OCI-LY1 (cell line): ENCODE measurements around the gene CDHR1.

Experiments used
- H2AFZ ChIP-seq: fragments of 200-600 bp; sonication (generic), shearing (Covaris generic); 2 replicates; pipeline ENCODE4 v1.6.0; 2014; ENCODE audit warnings: antibody characterized with exemption, mild to moderate bottlenecking, low read length
- H3F3A ChIP-seq: fragments of 200-600 bp; sonication (generic), shearing (Covaris generic); 2 replicates; pipeline ENCODE4 v1.6.0; 2014; ENCODE audit warnings: mild to moderate bottlenecking, antibody characterized with exemption, low read length, moderate library complexity; ENCODE audit not compliant: insufficient read depth
- H3K27ac ChIP-seq: fragments of 200-600 bp; sonication (generic); 2 replicates; pipeline ENCODE4 v1.5.1; 2014; ENCODE audit warnings: low read length, mixed run types, mild to moderate bottlenecking, low read depth; ENCODE audit not compliant: poor library complexity, severe bottlenecking
- H3K27me3 ChIP-seq: fragments of 200-600 bp; sonication (generic); 2 replicates; pipeline ENCODE4 v1.6.0; 2014; ENCODE audit warnings: antibody characterized with exemption, mild to moderate bottlenecking, low read length, moderate library complexity; ENCODE audit not compliant: insufficient read depth
- H3K36me3 ChIP-seq: fragments of 200-600 bp; sonication (generic); 2 replicates; pipeline ENCODE4 v1.6.1; 2014; ENCODE audit warnings: mild to moderate bottlenecking, antibody characterized with exemption, low read length, moderate library complexity, mixed read lengths; ENCODE audit not compliant: insufficient read depth
- H3K4me1 ChIP-seq: fragments of 200-600 bp; sonication (generic); 2 replicates; pipeline ENCODE4 v1.5.1; 2014; ENCODE audit warnings: mild to moderate bottlenecking, low read length, moderate library complexity; ENCODE audit not compliant: insufficient read depth, severe bottlenecking
- H3K4me2 ChIP-seq: fragments of 200-600 bp; sonication (generic), shearing (Covaris generic); 2 replicates; pipeline ENCODE4 v1.6.1; 2014; ENCODE audit warnings: low read length
- H3K4me3 ChIP-seq: fragments of 200-600 bp; sonication (generic); 2 replicates; pipeline ENCODE4 v1.5.1; 2014; ENCODE audit warnings: low read length, low read depth, mild to moderate bottlenecking, mixed read lengths; ENCODE audit not compliant: poor library complexity, severe bottlenecking
- H3K79me2 ChIP-seq: fragments of 200-600 bp; shearing (Covaris generic); 2 replicates; pipeline ENCODE4 v1.6.1; 2016; ENCODE audit warnings: mixed run types, low read length, mixed read lengths; ENCODE audit not compliant: insufficient read depth
- H3K9ac ChIP-seq: fragments of 200-600 bp; sonication (generic), shearing (Covaris generic); 2 replicates; pipeline ENCODE4 v1.6.1; 2014; ENCODE audit warnings: mild to moderate bottlenecking, low read length, mixed read lengths
- H3K9me2 ChIP-seq: fragments of 200-600 bp; sonication (generic), shearing (Covaris generic); 2 replicates; pipeline ENCODE4 v1.6.1; 2014; ENCODE audit warnings: low read depth, mild to moderate bottlenecking, low read length, mixed read lengths
- H3K9me3 ChIP-seq: fragments of 200-600 bp; shearing (Covaris generic); 2 replicates; pipeline ENCODE4 v1.6.1; 2014; ENCODE audit warnings: low read length, mixed read lengths
- H4K20me1 ChIP-seq: fragments of 200-600 bp; sonication (generic), shearing (Covaris generic); 2 replicates; pipeline ENCODE4 v1.6.0; 2016; ENCODE audit warnings: mild to moderate bottlenecking, low read length; ENCODE audit not compliant: insufficient read depth
- EZH2 ChIP-seq: fragments of 200-600 bp; sonication (generic), shearing (Covaris generic); IDR thresholded peaks from 2 replicates; pipeline ENCODE4 v1.8.0; 2017; ENCODE audit warnings: borderline replicate concordance, mixed run types, mild to moderate bottlenecking, antibody characterized with exemption, low read length, moderate library complexity, mixed read lengths
- TF ChIP-seq, protein P1 (sequence below): fragments of 200-600 bp; sonication (generic), shearing (Covaris generic); IDR thresholded peaks from 2 replicates; pipeline ENCODE4 v1.5.1; 2017; ENCODE audit warnings: mild to moderate bottlenecking, antibody characterized with exemption, low read length, moderate library complexity, mixed read lengths

The CDHR1 gene

DNA sequence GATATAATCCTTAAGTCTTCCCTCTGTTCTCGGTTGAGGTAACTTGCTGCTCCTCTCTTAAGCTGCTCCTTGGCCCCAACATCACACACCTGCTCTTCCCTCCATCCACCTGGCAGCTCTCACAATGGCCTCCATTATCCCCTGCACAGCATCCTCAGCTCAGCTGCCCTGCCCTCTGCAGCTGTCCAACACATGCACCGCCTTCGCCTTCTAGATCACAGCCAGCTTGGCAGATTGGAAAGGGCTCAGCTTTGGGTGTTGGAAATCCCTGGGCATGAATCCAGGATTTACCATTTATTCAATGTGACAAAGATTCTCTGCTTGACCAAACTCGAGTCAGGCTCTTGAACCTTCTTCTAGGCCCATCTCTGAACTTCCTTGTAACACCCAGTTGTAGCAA lies 71.1 kb downstream of the CDHR1 start:
- Histone ChIP-seq H3K9me3 (no peaks in the 10 kb centered on the region), H3K4me3 (no peak overlapping the region), H3F3A (no peaks in the 10 kb centered on the region), H3K79me2 (no peaks in the 10 kb centered on the region), H3K9me2 (no peaks in the 10 kb centered on the region), H3K27ac (no peak overlapping the region), H3K36me3 (no peaks in the 10 kb centered on the region), H4K20me1 (no peaks in the 10 kb centered on the region), H3K4me2 (no peak overlapping the region), H3K27me3 (no peaks in the 10 kb centered on the region), H3K4me1 (no peaks in the 10 kb centered on the region), H3K9ac (no peak overlapping the region), H2AFZ (no peak overlapping the region)
- TF ChIP-seq, protein P1, sequence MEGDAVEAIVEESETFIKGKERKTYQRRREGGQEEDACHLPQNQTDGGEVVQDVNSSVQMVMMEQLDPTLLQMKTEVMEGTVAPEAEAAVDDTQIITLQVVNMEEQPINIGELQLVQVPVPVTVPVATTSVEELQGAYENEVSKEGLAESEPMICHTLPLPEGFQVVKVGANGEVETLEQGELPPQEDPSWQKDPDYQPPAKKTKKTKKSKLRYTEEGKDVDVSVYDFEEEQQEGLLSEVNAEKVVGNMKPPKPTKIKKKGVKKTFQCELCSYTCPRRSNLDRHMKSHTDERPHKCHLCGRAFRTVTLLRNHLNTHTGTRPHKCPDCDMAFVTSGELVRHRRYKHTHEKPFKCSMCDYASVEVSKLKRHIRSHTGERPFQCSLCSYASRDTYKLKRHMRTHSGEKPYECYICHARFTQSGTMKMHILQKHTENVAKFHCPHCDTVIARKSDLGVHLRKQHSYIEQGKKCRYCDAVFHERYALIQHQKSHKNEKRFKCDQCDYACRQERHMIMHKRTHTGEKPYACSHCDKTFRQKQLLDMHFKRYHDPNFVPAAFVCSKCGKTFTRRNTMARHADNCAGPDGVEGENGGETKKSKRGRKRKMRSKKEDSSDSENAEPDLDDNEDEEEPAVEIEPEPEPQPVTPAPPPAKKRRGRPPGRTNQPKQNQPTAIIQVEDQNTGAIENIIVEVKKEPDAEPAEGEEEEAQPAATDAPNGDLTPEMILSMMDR: no peak
- TF ChIP-seq EZH2: no peak

DNA sequence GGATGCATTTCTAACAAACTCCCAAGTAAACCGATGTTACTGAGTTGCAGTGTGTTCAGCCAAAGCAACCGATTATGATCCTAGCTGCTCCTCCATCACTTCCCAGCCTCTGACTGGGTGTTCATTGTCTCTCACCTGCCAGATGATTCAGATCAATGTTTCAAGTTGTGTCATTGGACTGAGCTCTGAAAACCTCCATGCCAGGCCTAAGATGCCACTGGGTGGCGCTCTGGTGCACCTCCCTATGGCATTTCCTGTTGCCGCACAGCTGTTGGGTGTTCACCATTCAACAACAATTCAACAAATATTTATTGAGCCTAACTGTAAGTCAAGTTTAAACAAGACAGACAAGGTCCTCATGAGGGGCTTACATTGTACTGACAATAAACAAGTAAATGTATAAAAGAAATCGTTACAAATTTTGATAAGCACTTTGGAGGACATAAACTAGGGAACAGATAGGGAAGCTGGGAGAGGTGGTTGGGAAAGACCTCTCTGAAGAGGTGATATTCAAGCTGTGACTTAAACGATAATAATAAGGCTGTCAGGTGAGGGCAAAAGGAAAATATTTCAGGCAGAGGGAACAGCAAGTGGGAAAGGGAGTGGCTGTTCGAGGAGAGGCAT lies 73.3 kb downstream of the CDHR1 start:
- Histone ChIP-seq H3K9ac (no peak overlapping the region), H3K27ac (no peak overlapping the region), H3K4me1 (no peaks in the 10 kb centered on the region), H3K79me2 (no peaks in the 10 kb centered on the region), H3K36me3 (no peaks in the 10 kb centered on the region), H3K9me2 (no peaks in the 10 kb centered on the region), H3K9me3 (no peaks in the 10 kb centered on the region), H3K4me2 (no peak overlapping the region), H2AFZ (no peak overlapping the region), H3K4me3 (no peak overlapping the region), H4K20me1 (no peaks in the 10 kb centered on the region), H3F3A (no peaks in the 10 kb centered on the region), H3K27me3 (no peaks in the 10 kb centered on the region)
- no peak for TF ChIP-seq EZH2
- TF ChIP-seq, protein P1: peak; percentile 79

DNA sequence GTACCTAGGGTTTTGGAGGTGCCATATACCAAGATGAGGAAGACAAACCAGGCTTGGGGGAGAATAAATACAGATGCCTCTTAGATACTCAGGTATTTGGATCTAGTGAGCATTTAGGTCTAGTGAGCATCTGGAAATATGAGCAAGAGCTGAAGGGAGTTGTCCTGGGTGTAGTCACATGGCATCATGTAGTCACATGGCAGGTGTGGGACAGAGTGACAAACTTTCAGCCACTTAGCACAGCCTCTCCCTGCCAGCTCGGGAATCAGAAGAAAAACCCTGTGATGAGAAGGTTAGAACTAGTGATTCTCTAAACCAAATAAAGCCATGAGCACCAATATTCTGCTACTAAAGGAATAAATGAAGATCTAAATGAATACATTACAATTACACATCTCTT lies 74.8 kb downstream of the CDHR1 start:
- H3K4me1 ChIP-seq: no peaks in the 10 kb centered on the region
- no peaks in the 10 kb centered on the region for H4K20me1 ChIP-seq
- H3K4me2 ChIP-seq: no peak overlapping the region
- TF ChIP-seq EZH2: no peak
- TF ChIP-seq, protein P1: no peak
- no peak overlapping the region for H3K4me3 ChIP-seq
- no peaks in the 10 kb centered on the region for H3K36me3 ChIP-seq
- no peaks in the 10 kb centered on the region for H3F3A ChIP-seq
- H3K79me2 ChIP-seq: no peaks in the 10 kb centered on the region
- no peaks in the 10 kb centered on the region for H3K9me2 ChIP-seq
- H3K27ac ChIP-seq: no peak overlapping the region
- H2AFZ ChIP-seq: no peak overlapping the region
- H3K27me3 ChIP-seq: no peaks in the 10 kb centered on the region; the same call in 1 of the 2 replicates
- H3K9ac ChIP-seq: no peak overlapping the region
- no peaks in the 10 kb centered on the region for H3K9me3 ChIP-seq
